Keratinocyte (primary cell): ENCODE data around the gene VTI1A. TPM values are rescaled to one million over a fixed set of nuclear protein-coding genes. Genes with fewer than 3 reads are reported as not detected.

Experiments used
- DNase-seq: peaks from one replicate; pipeline ENCODE4 v3.0.0-alpha.2; 2011; ENCODE audit warnings: low read depth, missing footprints, low spot score
- FAIRE-seq: peaks from 2 replicates; lab custom pipeline; 2011; peaks lifted over from hg19 to GRCh38; lab: Jason Lieb, UNC
- H2AFZ ChIP-seq: 2 replicates; pipeline ENCODE4 v1.6.0; 2012; ENCODE audit warnings: low read length, control low read depth, inconsistent platforms; ENCODE audit not compliant: control insufficient read depth
- H3K27ac ChIP-seq: 2 replicates; pipeline ENCODE4 v1.5.1; 2011; ENCODE audit warnings: low read length; ENCODE audit not compliant: control insufficient read depth, insufficient read depth
- H3K27me3 ChIP-seq: 3 replicates; pipeline ENCODE4 v1.6.0; 2011; ENCODE audit warnings: low read length; ENCODE audit not compliant: control insufficient read depth, insufficient read depth; ENCODE audit errors: extremely low read depth
- H3K36me3 ChIP-seq, 2 experiments: 2 replicates in 1 of 2; 3 replicates in 1 of 2; pipeline ENCODE4 v1.5.1; 2011; ENCODE audit warnings: low read length in 2 of 2, mild to moderate bottlenecking in 1 of 2; ENCODE audit not compliant: control insufficient read depth in 2 of 2, insufficient read depth in 2 of 2; ENCODE audit errors: extremely low read depth in 1 of 2
- H3K4me1 ChIP-seq: 3 replicates; pipeline ENCODE4 v1.5.1; 2011; ENCODE audit warnings: low read length; ENCODE audit not compliant: control insufficient read depth, insufficient read depth; ENCODE audit errors: extremely low read depth
- H3K4me2 ChIP-seq: 3 replicates; pipeline ENCODE4 v1.6.0; 2011; ENCODE audit warnings: low read depth, low read length; ENCODE audit not compliant: control insufficient read depth, insufficient read depth; ENCODE audit errors: extremely low read depth
- H3K4me3 ChIP-seq, 3 experiments: fragments of 200-600 bp in 1 of 3; sonication (generic) in 1 of 3; 2 replicates in 2 of 3; 3 replicates in 1 of 3; pipeline ENCODE4 v1.5.1; 2011 to 2016; ENCODE audit warnings: low read length in 3 of 3, mild to moderate bottlenecking in 3 of 3, control low read depth in 2 of 3, inconsistent platforms in 1 of 3, low read depth in 1 of 3, mixed read lengths in 1 of 3, mixed run types in 1 of 3, moderate library complexity in 1 of 3; ENCODE audit not compliant: control insufficient read depth in 2 of 3, insufficient read depth in 2 of 3; ENCODE audit errors: extremely low read depth in 1 of 3
- H3K79me2 ChIP-seq: 2 replicates; pipeline ENCODE4 v1.6.0; 2012; ENCODE audit warnings: low read length; ENCODE audit not compliant: control insufficient read depth, insufficient read depth
- H3K9ac ChIP-seq: 3 replicates; pipeline ENCODE4 v1.6.0; 2011; ENCODE audit warnings: low read length; ENCODE audit not compliant: control insufficient read depth, insufficient read depth; ENCODE audit errors: extremely low read depth
- H3K9me1 ChIP-seq: 3 replicates; pipeline ENCODE4 v1.6.0; 2011; ENCODE audit warnings: low read length; ENCODE audit not compliant: control insufficient read depth, insufficient read depth; ENCODE audit errors: extremely low read depth
- H3K9me3 ChIP-seq: 2 replicates; pipeline ENCODE4 v1.5.1; 2012; ENCODE audit warnings: low read depth, low read length; ENCODE audit not compliant: control insufficient read depth
- H4K20me1 ChIP-seq: 3 replicates; pipeline ENCODE4 v1.6.0; 2011; ENCODE audit warnings: low read length; ENCODE audit not compliant: control insufficient read depth, insufficient read depth; ENCODE audit errors: extremely low read depth
- EZH2 ChIP-seq: IDR thresholded peaks from one replicate; pipeline ENCODE4 v1.6.1; 2012; ENCODE audit warnings: inconsistent platforms, mild to moderate bottlenecking, low read length, moderate library complexity
- dilution Hi-C: fragments of 300-500 bp; cut with MboI; formaldehyde crosslinking; loops from one replicate; pipeline ENCODE4 v1.7.0; 2020; ENCODE audit warnings: low sequenced_read_pairs; ENCODE audit not compliant: extremely low pct_ligation_motif_present
- polyA plus RNA-seq, 5 experiments: library from polyadenylated mRNA; depleted of rRNA in 3 of 5; stranded (reverse) in 3 of 5; stranded (forward) in 1 of 5; unstranded in 1 of 5; fragments of >200 nt; gene quantifications; 1 replicate in 1 of 5; 2 replicates in 3 of 5; 3 replicates in 1 of 5; pipeline versions ENCODE4 v1.2.1 to v1.2.3, GENCODE V29; 2011 to 2012; ENCODE audit warnings: missing spikeins in 2 of 5, low read depth in 1 of 5, low replicate concordance in 1 of 5
- TF ChIP-seq, protein P1 (sequence below), 3 experiments: IDR thresholded peaks in 1 of 3; conservative IDR thresholded peaks in 1 of 3; optimal IDR thresholded peaks in 1 of 3; 2 replicates in 2 of 3; 3 replicates in 1 of 3; pipeline versions ENCODE3 to v1.5.1; 2011; ENCODE audit warnings: low read length in 3 of 3, mild to moderate bottlenecking in 3 of 3, moderate library complexity in 2 of 3, control low read depth in 1 of 3, inconsistent platforms in 1 of 3; ENCODE audit not compliant: insufficient read depth in 2 of 3; ENCODE audit errors: extremely low read depth in 1 of 3

The VTI1A gene
- polyA plus RNA-seq, 1 donor (not counting 4 experiments of a cell fraction or from before 2014, with no cell fraction given), result 18.5 TPM

DNA sequence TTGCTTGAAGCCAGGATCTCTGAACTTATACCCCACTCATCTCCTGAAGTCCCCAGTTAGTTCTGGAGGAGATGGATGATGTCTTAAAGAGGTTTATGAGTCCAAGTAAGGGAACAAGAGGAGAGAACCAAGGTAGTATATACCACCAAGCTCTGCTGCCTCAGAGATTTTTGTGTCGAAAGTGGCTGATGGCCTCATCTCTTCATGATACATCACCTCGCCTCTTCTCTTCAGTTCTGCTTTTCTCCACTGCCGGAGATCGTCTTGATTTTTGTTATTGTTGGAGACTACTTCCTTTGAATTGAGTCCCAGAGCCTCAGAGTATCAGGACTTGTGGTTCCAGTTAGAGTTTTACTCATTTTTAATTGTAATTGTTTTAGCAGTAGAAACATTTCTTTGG, 1.9 kb downstream of the VTI1A start:
- Histone ChIP-seq H3K27me3 (no peaks in the 10 kb centered on the region), H4K20me1 (no peaks in the 10 kb centered on the region), H3K36me3 (peaks cover 0 to 2% of the 10 kb centered on the region in 2 experiments), H3K4me3 (no peak overlapping the region), H3K27ac (peak overlapping the region; percentile 90), H3K9ac (no peak overlapping the region), H3K4me1 (peaks cover 15% of the 10 kb centered on the region), H3K79me2 (peaks cover 71% of the 10 kb centered on the region), H2AFZ (no peak overlapping the region), H3K9me1 (no peaks in the 10 kb centered on the region), H3K4me2 (peak overlapping the region; percentile 95), H3K9me3 (no peaks in the 10 kb centered on the region)
- dilution Hi-C loops, result no loop called here
- no peak for DNase-seq
- TF ChIP-seq EZH2, result no peak
- TF ChIP-seq, protein P1, sequence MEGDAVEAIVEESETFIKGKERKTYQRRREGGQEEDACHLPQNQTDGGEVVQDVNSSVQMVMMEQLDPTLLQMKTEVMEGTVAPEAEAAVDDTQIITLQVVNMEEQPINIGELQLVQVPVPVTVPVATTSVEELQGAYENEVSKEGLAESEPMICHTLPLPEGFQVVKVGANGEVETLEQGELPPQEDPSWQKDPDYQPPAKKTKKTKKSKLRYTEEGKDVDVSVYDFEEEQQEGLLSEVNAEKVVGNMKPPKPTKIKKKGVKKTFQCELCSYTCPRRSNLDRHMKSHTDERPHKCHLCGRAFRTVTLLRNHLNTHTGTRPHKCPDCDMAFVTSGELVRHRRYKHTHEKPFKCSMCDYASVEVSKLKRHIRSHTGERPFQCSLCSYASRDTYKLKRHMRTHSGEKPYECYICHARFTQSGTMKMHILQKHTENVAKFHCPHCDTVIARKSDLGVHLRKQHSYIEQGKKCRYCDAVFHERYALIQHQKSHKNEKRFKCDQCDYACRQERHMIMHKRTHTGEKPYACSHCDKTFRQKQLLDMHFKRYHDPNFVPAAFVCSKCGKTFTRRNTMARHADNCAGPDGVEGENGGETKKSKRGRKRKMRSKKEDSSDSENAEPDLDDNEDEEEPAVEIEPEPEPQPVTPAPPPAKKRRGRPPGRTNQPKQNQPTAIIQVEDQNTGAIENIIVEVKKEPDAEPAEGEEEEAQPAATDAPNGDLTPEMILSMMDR (optimal IDR thresholded peaks at IDR 0.05 in 1 of 3, IDR thresholded peaks at IDR 0.05 in 1 of 3, conservative IDR thresholded peaks at IDR 0.05 in 1 of 3; ENCODE audit: extremely low read depth in 1 of 3, insufficient read depth in 2 of 3, low read length in 3 of 3), result no peak
- FAIRE-seq, result no peak

DNA sequence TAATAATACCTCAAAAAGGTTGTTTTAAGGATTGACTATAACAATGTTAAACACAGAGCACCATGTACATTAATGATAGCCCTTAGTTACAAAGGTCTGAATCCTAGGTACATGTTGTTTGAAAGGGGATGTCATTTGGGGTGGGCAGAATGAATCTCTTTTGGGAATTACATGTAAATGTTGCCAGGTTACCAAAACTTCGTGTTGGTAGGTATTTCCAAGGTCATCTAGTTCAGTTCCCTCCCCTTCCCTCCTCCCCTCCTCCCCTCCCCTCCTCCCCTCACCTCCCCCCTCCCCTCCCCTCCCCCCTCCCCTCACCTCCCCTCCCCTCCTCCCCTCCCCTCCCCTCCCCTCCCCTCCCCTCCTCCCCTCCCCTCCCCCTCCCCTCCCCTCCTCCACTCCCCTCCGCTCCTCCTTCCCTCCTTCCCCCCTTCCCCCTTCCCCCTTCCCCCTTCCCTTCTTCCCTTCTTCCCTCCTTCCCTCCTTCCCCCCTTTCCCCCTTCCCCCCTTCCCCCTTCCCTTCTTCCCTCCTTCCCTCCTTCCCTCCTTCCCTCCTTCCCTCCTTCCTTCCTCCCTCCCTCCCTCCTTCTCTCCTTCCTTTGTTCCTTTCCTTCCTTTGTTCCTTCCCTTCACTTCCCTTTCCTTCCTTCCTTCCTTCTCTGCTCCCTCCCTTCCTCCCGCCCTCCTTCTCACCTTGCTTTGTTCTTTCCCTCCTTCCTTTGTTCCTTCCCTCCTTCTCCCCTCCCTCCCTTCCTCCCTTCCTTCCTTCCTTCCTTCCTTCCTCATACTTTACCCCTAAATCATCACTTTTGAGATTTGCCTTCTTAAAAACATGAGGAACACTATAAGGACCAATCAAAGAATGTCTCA, 8.1 kb downstream of the VTI1A start:
- H3K4me2 ChIP-seq, result no peak overlapping the region
- H3K27me3 ChIP-seq, result no peaks in the 10 kb centered on the region
- H3K9me3 ChIP-seq, result no peaks in the 10 kb centered on the region
- H3K27ac ChIP-seq, result peak overlapping the region; percentile 50
- no peak overlapping the region for H3K4me3 ChIP-seq
- no peak overlapping the region for H3K9ac ChIP-seq
- no peak for FAIRE-seq
- DNase-seq, result no peak
- no peaks in the 10 kb centered on the region for H3K9me1 ChIP-seq
- peaks cover 24% of the 10 kb centered on the region for H3K79me2 ChIP-seq
- dilution Hi-C loops, result no loop called here
- H4K20me1 ChIP-seq, result no peaks in the 10 kb centered on the region
- no peaks in the 10 kb centered on the region for H3K36me3 ChIP-seq
- no peak overlapping the region for H2AFZ ChIP-seq
- peaks cover 3% of the 10 kb centered on the region for H3K4me1 ChIP-seq
- no peak for TF ChIP-seq EZH2
- TF ChIP-seq, protein P1 (optimal IDR thresholded peaks at IDR 0.05 in 1 of 3, IDR thresholded peaks at IDR 0.05 in 1 of 3, conservative IDR thresholded peaks at IDR 0.05 in 1 of 3; ENCODE audit: extremely low read depth in 1 of 3, insufficient read depth in 2 of 3, low read length in 3 of 3), result no peak
